Ishikawa (cell line): Measurements from ENCODE around the gene TGIF2LX.
"Not testable (repeated sequence)": the region's sequence is repeated elsewhere in the genome, so short reads cannot be mapped to it uniquely, and the experiment has no call there.

ENCODE experiments used
- EP300 ChIP-seq: IDR thresholded peaks from 2 replicates; pipeline ENCODE4 v1.6.1; 2012; ENCODE audit warnings: borderline replicate concordance
- FOXM1 ChIP-seq: IDR thresholded peaks from 2 replicates; pipeline ENCODE4 v1.6.1; 2012; ENCODE audit warnings: low read depth, borderline replicate concordance
- MAX ChIP-seq: IDR thresholded peaks from 2 replicates; pipeline ENCODE4 v1.6.1; 2012
- RAD21 ChIP-seq: IDR thresholded peaks from 2 replicates; pipeline ENCODE4 v1.6.1; 2012; ENCODE audit warnings: low read depth
- REST ChIP-seq: IDR thresholded peaks from 2 replicates; pipeline ENCODE4 v1.6.1; 2012; ENCODE audit warnings: low read depth, mild to moderate bottlenecking
- TAF1 ChIP-seq: IDR thresholded peaks from 2 replicates; pipeline ENCODE4 v1.6.1; 2012; ENCODE audit warnings: low read depth, mild to moderate bottlenecking

- not testable (repeated sequence) for TF ChIP-seq EP300, TAF1, REST, MAX, RAD21, FOXM1
Observed at GRCh38 chrX:89921665-89922064, at the start of gene TGIF2LX.
